Neural cell (in vitro differentiated cells): ENCODE measurements around the gene HS1BP3.

Experiments
- EP300 ChIP-seq: fragments of 450-650 bp; conservative IDR thresholded peaks from 2 replicates; pipeline ENCODE4 v1.6.1; 2014; ENCODE audit warnings: antibody characterized with exemption, mild to moderate bottlenecking, moderate library complexity; ENCODE audit not compliant: poor library complexity, severe bottlenecking
- EZH2 ChIP-seq: fragments of 200-600, 300-800 bp; shearing (Covaris generic), sonication (generic); IDR thresholded peaks from 2 replicates; pipeline ENCODE4 v1.6.1; 2014; ENCODE audit warnings: antibody characterized with exemption, low read length, borderline replicate concordance, mild to moderate bottlenecking; ENCODE audit not compliant: insufficient read depth, poor library complexity, severe bottlenecking
- POLR2AphosphoS5 ChIP-seq: IDR thresholded peaks from 2 replicates; pipeline ENCODE4 v1.6.1; 2012
- RAD21 ChIP-seq: fragments of 450-650 bp; conservative IDR thresholded peaks from 2 replicates; pipeline ENCODE4 v1.6.1; 2014; ENCODE audit warnings: antibody characterized with exemption, mild to moderate bottlenecking, moderate library complexity
- SMC3 ChIP-seq: fragments of 450-650 bp; conservative IDR thresholded peaks from 2 replicates; pipeline ENCODE4 v1.6.1; 2014; ENCODE audit warnings: antibody characterized with exemption, mild to moderate bottlenecking, moderate library complexity; ENCODE audit not compliant: poor library complexity
- TF ChIP-seq, protein P1 (sequence below): fragments of 450-650 bp; IDR thresholded peaks from 2 replicates; pipeline ENCODE4 v1.5.1; 2014; ENCODE audit warnings: antibody characterized with exemption, mild to moderate bottlenecking, moderate library complexity; ENCODE audit not compliant: poor library complexity, severe bottlenecking
- TF ChIP-seq, protein P2 (sequence below): IDR thresholded peaks from 2 replicates; pipeline ENCODE4 v1.6.1; 2012; ENCODE audit warnings: borderline replicate concordance

DNA sequence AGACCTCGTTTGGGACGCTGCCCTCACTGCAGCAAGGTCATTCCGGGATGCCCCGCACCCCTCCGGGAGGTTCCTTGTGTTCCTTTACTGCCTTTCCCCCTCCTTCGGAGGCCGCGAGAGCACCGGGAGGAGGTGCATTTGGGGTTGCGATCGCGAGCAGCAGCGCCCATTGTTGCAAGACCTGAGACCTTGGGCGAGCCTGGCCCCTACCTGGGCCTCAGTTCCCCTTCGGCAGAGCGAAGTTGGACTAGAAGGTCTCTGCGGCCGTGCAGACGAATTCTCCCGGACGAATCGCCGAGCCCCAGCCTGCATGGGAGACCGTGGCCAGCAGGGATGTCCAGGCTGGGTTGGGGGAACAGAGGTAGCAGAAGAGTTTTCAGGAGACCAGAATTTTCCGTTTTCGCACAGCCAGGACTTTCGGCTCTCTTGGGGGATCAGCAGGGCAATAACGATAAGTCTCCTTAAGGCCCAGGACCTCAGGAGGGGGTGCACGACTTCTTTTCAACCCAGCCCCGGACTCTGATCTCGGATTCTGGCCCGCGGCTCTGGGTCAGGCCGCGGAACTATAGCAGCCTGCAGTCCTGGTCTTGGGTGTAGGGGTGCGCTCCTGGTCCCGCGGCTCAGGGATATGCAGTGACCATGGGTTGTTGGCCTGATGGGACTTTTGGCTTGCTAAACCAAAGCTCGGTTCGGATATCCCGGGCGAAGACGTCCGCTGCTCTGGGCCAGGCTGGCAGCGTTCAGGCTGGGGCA, 18.8 kb upstream of the HS1BP3 start:
- TF ChIP-seq, protein P1, sequence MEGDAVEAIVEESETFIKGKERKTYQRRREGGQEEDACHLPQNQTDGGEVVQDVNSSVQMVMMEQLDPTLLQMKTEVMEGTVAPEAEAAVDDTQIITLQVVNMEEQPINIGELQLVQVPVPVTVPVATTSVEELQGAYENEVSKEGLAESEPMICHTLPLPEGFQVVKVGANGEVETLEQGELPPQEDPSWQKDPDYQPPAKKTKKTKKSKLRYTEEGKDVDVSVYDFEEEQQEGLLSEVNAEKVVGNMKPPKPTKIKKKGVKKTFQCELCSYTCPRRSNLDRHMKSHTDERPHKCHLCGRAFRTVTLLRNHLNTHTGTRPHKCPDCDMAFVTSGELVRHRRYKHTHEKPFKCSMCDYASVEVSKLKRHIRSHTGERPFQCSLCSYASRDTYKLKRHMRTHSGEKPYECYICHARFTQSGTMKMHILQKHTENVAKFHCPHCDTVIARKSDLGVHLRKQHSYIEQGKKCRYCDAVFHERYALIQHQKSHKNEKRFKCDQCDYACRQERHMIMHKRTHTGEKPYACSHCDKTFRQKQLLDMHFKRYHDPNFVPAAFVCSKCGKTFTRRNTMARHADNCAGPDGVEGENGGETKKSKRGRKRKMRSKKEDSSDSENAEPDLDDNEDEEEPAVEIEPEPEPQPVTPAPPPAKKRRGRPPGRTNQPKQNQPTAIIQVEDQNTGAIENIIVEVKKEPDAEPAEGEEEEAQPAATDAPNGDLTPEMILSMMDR: no peak
- TF ChIP-seq POLR2AphosphoS5 (no peak), EZH2 (no peak), RAD21 (no peak), EP300 (no peak), SMC3 (no peak)
- TF ChIP-seq, protein P2, sequence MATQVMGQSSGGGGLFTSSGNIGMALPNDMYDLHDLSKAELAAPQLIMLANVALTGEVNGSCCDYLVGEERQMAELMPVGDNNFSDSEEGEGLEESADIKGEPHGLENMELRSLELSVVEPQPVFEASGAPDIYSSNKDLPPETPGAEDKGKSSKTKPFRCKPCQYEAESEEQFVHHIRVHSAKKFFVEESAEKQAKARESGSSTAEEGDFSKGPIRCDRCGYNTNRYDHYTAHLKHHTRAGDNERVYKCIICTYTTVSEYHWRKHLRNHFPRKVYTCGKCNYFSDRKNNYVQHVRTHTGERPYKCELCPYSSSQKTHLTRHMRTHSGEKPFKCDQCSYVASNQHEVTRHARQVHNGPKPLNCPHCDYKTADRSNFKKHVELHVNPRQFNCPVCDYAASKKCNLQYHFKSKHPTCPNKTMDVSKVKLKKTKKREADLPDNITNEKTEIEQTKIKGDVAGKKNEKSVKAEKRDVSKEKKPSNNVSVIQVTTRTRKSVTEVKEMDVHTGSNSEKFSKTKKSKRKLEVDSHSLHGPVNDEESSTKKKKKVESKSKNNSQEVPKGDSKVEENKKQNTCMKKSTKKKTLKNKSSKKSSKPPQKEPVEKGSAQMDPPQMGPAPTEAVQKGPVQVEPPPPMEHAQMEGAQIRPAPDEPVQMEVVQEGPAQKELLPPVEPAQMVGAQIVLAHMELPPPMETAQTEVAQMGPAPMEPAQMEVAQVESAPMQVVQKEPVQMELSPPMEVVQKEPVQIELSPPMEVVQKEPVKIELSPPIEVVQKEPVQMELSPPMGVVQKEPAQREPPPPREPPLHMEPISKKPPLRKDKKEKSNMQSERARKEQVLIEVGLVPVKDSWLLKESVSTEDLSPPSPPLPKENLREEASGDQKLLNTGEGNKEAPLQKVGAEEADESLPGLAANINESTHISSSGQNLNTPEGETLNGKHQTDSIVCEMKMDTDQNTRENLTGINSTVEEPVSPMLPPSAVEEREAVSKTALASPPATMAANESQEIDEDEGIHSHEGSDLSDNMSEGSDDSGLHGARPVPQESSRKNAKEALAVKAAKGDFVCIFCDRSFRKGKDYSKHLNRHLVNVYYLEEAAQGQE: no peak
